ENCODE results near the gene VWA8.

VWA8 gene

DNA sequence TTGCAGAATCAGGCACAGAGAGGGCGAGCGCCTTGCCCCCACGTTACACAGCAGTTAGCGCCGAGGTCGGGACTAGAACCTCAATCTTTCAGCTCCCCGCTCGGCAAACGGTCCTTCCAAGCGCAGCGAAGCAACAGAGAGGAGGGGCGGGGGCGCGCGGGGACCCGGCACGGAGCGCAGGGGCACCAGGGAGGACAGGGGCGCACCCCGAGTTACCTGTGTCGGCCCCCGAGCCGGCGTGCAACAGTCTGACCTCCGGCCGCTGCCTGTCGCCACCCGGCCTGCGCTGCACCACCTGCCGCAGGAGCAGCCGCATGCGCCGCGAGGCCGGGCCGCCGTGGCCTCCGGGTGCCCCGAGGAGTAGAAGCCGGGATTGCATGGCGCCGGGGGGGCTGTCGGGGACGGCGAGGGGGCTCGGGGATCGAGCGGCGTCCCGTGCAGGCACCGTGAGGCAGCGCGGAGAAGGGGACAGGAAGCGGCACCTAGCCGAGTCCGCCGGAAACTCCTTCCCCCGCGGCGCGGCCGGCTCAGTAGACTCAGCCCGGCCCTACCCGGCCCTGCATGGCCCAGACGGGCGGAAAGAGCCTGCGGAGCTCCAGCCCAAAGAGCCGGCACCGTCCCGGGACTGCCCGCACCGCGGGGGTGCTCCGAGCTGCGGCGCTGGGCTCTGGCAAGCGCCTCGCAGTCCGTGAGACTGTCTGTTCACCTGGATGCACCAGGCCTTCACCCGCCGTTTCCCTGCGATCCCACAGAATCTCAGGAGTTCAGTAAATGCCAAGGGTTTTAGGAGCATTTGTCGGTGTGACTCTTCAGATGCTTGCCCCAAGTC, at the start of gene VWA8:
Gene VWA8 (minus strand): TSS at position 473 of the 829 bp plus-strand sequence. CDS start 94 bp downstream, at position 379.
- peak; percentile 89 for DNase-seq

GRCh38 chr13:42009057-42009456, 48.1 kb upstream of the VWA8 start:
- DNase-seq = no peak

DNA sequence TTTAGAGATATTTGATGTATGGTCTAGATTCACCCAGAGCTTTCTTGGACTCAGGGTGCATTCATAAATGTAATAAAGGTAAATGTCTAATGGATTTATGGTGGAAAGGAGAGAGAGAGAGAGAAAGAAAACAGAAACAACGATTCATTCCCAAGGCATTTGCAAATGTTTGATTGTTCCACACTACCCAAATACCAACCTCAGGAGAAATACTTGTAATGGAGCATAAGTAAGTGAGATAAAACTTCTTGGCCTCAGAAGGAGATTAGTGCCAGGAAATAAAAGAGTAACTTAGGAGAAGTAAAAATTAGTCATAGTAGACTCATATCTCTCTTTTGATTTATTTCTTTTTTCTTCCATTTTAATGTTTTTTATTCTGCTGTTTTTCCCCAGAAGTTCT, 46.9 kb upstream of the VWA8 start:
- DNase-seq = no peak

GRCh38 chr13:42002066-42002465, 41.2 kb upstream of the VWA8 start:
- DNase-seq = no peak

DNA sequence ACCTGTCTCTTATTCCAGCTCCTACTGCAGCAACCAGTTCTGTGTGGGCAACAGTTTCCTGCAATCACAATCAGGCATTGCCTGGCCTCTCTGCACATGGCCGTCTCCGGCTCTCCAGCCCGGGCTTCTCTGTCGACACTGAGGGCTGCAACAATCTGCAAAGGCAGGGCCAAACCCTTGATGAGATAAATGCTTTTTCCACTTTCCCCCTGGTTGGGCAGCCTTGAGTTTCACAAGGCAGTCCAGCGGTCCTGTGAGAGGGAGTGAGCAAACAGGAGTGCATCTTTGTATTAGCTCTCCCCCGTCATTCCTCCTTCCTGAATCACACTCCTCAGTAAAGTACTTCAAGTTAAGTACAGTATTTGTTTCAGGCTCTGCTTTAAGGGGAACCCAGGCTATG, 40.7 kb upstream of the VWA8 start:
- DNase-seq = no peak

DNA sequence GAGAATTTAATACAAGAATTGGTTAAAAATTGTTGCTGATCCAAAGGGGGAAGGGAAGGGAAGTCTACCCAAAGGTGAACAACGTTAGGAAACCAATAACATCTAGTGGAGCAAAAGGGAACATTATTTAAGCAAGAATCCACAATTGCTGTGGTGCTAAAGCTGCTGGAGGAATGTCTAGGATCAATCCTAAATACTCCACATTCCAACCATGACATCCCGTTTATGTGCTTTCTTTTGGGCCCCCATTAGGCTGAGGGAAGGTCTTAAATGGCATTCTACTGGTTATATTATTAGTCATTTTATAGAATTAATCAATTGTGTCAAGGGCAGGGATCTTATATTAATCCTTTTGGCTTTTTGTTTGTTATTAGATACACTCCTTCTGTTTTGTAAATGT, 39.9 kb upstream of the VWA8 start:
- no peak for DNase-seq

- DNase-seq = no peak
These were observed 36.5 kb upstream of the VWA8 start for GRCh38 chr13:41997396-41997795.

- peak; percentile 98 for DNase-seq
These were observed 35.0 kb upstream of the VWA8 start for GRCh38 chr13:41995946-41996345.

- peak; percentile 43 for DNase-seq
These were observed 34.4 kb upstream of the VWA8 start for GRCh38 chr13:41995336-41995735.

DNA sequence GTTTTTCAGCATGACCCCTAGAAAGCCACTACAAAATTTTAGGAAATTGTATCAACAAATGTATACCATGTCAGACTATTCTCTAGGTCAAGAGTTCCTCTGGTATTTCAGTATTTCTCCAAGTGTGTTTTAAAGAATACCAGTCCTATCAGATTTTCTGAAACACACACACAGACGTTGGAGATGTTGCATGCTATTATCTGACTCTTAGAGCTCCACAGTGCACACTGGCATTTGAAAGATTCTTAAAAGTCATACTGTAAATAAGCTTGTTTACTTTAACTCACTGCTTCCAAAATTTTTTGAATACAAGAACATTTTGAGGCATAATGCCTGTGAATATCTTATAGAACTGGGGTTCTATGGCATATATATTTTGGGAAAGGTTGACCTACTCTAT, 33.8 kb upstream of the VWA8 start:
- DNase-seq = peak; percentile 53

DNA sequence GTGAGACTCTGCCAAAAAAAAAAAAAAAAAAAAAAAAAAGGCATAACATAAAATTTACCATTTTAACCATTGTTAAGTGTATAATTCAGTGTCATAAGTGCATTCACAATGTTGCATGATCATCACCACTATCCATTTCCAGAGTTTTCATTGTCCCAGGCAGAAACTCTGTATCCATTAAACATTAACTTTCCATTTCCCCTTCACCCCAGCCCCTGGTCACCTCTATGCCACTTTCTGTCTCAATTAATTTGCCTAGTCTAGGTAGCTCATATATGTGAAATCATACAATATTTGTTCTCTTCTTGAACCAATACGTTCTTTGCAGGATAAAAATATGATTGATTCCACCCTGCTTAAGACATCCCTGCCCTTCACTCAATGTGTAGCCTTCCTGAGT, 31.0 kb upstream of the VWA8 start:
- no peak for DNase-seq

DNA sequence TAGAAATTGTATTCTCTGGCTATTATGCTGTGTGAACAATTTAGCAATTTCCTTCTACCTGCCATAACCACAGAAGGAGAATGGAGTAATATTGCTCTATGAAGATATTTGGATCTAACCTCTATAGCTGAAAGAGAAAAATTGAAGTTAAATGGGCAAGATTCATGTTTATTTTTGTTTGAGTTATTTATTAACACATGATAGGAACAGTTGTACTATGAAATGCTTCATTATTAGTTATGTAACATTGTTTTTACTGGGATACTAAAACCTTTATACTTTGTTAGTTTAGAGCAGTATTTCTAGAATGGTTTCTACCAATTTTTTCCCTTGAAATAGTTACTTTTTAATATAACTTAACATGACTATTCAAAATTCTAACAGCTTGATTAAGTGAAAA, 27.3 kb upstream of the VWA8 start:
- DNase-seq = no peak

DNA sequence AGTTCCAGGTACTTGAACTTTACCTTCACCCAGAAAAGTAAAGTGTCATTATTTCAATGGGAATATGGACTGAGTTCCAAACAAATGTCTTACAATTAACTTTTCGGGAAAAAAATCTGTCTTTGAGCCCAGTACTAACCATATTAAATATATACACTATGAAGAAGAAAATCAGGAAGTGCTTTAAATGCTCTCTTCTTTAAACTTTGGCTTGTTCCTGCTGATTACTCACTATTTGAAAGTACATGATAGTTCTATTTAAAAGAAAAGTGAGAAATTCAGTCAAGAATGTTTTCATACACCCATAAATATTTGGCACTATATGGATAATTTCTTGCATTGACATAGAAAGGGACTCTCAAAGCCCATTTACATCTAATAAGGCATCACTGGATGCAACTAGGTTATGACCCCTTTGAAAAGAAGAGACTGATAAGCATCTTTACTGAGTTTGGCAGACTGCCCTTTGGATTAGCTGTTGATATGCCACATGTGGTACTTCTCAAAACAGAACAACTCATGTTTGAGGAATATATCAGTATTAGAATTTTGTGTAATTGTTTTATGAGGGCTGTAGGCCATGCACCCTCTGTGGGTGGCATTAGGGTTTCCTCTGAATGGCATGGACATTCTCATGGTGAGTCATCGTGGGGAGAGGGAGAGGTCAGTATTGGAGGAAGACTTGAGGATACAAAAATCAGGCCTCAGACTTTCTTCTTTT, 25.0 kb upstream of the VWA8 start:
- peak; percentile 62 for DNase-seq

- no peak for DNase-seq
These were observed 21.2 kb upstream of the VWA8 start for GRCh38 chr13:41981951-41982715.

DNA sequence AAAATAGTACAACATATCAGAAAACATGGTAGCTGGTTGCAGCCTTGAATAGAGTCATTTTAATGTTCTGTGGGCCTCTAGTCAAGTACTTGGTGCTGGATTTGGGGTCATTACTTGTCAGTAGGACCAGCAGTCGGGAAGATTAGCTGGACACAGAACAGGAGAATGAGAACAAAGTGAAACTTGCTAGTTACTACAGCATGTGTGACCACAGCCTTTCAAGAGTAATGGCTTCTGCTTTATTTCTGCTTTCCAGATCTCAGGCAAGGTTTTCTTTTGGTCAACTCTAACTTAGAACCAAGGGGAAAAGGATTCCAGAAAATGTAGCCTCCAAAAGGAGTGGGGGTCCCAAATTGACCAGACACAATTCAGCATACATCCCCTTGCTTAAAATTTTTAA, 17.1 kb upstream of the VWA8 start:
- no peak for DNase-seq

DNA sequence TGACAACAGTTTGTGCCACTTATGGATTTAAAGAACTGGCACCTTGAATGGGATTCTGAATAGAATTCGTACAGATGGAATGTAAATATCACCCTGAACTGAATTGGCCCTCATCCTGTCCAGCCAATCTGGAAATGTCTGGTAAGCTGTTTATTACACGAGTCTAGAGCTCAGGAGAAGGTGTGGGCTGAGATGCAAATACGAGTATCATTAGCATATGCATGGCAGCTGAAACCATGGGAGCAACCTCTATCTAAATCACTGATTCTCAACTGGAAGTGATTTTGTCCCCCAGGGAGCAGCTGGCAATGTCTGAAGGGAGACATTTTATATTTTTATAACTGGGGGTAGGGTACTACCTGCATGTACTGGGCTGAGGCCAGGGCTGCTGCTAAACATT, 15.6 kb upstream of the VWA8 start:
- no peak for DNase-seq

DNA sequence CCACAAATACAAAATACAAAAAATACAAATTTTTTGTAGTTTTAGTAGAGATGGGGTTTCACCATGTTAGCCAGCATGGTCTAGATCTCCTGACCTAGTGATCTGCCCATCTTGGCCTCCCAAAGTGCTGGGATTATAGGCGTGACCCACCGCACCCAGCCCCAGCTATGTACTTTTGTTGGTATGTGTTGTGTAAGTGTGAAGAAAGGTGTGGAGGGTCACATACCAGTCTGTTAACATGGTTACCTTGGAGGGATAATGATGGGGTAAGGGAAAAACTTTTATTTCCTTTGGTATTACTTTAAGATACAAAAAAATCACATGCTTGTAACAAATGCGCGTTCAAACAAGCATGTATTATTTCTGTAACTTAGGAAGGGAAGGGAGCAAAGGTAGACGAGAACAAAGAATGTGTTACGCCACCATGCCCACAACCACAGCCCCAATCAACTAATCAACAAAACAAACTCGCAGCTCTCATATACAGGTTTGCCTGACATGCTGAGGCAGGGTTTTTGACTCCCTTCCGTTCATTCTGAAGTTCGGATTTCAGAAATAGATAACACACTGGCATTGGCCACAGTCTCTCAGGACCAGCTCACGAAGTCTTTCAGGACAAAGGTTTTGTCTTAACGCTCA, 13.5 kb upstream of the VWA8 start:
- no peak for DNase-seq

- DNase-seq = no peak
These were observed 12.4 kb upstream of the VWA8 start for GRCh38 chr13:41973247-41973741.

DNA sequence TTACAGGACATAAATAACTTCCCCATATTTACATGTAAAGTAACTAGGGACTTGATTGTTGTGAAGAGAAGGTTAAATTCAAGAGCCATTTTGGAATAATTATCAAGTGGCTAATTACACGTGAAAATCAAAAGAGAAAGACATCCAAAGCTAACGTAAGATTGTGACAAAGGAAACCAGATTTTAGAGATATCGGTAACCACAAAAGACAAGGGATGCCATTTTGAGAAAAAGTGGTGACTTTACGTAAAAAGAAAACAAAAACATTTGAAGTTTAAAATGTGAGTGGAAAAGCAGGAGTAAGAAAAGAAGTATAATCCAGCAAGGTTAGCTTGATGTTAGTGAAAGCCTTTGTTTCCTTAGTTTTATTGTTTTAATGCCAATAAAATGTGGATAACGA, 10.9 kb upstream of the VWA8 start:
- DNase-seq = no peak

DNA sequence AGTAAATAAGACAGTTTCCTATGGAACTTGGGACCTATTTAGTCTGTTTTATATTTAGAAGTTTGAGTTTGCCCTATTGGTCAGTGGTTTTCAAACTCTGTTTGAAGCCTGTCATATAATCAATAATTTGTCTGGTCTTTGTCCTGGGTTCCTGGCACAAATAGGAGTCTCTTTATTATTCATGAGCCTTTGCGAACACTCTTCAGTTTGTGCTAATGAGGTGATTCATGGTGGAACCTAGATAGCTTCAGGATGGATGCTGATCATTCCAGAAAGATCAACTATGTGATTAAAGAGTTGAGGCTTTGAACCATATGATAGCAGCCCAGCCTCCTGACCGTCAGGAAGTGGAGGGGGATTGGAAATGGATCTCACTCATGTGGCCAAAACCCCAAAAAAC, 10.0 kb upstream of the VWA8 start:
- DNase-seq = no peak

DNA sequence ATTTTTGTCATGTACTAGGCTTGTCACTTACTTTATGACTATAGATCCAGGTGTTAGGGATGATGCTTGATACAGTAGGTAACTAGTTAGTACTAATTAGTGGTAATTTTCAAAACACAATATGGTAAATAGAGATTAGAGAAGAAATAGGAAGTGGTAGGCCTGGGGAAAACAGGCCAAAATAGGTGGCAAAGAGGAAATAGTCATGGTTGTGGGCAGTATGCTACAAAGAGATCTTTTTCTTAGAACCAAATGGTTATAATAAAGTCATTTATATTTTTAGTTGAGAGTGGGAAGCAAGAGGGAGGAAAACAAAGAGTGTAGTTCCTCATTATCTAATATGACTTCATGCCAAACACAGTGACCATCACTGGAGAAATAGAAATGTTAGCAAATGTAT, 9.1 kb upstream of the VWA8 start:
- peak; percentile 66 for DNase-seq

GRCh38 chr13:41969072-41969471, 8.2 kb upstream of the VWA8 start:
- DNase-seq = no peak

GRCh38 chr13:41966671-41967070, 5.8 kb upstream of the VWA8 start:
- DNase-seq = no peak
